Endodermal cell (in vitro differentiated cells): ENCODE measurements around the gene UBAP2. TPM values are rescaled to one million over a fixed set of nuclear protein-coding genes. Genes with fewer than 3 reads are reported as not detected.
"Not testable (repeated sequence)": the region's sequence is repeated elsewhere in the genome, so short reads cannot be mapped to it uniquely, and the experiment has no call there.

Experiments used
- DNase-seq: peaks from one replicate; pipeline ENCODE4 v3.0.0-alpha.2; 2017
- H3K27ac ChIP-seq: 2 replicates; pipeline ENCODE4 v1.5.1; 2013; ENCODE audit warnings: mild to moderate bottlenecking, low read depth, low read length, moderate library complexity
- H3K27me3 ChIP-seq: 2 replicates; pipeline ENCODE4 v1.6.1; 2013; ENCODE audit warnings: mild to moderate bottlenecking, low read length, moderate library complexity; ENCODE audit not compliant: insufficient read depth, control insufficient read depth, poor library complexity, severe bottlenecking
- H3K36me3 ChIP-seq: 2 replicates; pipeline ENCODE4 v1.7.0; 2013; ENCODE audit warnings: mild to moderate bottlenecking, low read length, moderate library complexity; ENCODE audit not compliant: control insufficient read depth, insufficient read depth
- H3K4me1 ChIP-seq: one replicate; pipeline ENCODE4 v1.7.0; 2013; ENCODE audit warnings: low read length; ENCODE audit not compliant: control insufficient read depth, insufficient read depth
- H3K4me3 ChIP-seq: 2 replicates; pipeline ENCODE4 v1.5.1; 2013; ENCODE audit warnings: mild to moderate bottlenecking, low read length, moderate library complexity
- H3K9ac ChIP-seq: 2 replicates; pipeline ENCODE4 v1.6.1; 2013; ENCODE audit warnings: mild to moderate bottlenecking, low read length, moderate library complexity; ENCODE audit not compliant: poor library complexity, severe bottlenecking; ENCODE audit errors: extremely low read depth
- H3K9me3 ChIP-seq: 2 replicates; pipeline ENCODE4 v1.6.1; 2013; ENCODE audit warnings: mild to moderate bottlenecking, low read length, moderate library complexity; ENCODE audit not compliant: control insufficient read depth
- H3K27ac Mint-ChIP-seq: 2 replicates; pipeline ENCODE4 v1.8.0; 2020; ENCODE audit warnings: mixed read lengths
- H3K27me3 Mint-ChIP-seq: 2 replicates; pipeline ENCODE4 v1.8.0; 2021; ENCODE audit warnings: mild to moderate bottlenecking, mixed read lengths; ENCODE audit not compliant: insufficient read depth
- H3K36me3 Mint-ChIP-seq: 2 replicates; pipeline ENCODE4 v1.8.0; 2020; ENCODE audit warnings: low read depth, mixed read lengths
- H3K4me1 Mint-ChIP-seq: 2 replicates; pipeline ENCODE4 v1.8.0; 2020; ENCODE audit warnings: mixed read lengths
- H3K4me3 Mint-ChIP-seq: 2 replicates; pipeline ENCODE4 v1.8.0; 2020; ENCODE audit warnings: mild to moderate bottlenecking, moderate library complexity, mixed read lengths
- H3K9me3 Mint-ChIP-seq: 2 replicates; pipeline ENCODE4 v1.8.0; 2020; ENCODE audit warnings: mild to moderate bottlenecking, mixed read lengths
- CTCF ChIP-seq: fragments of 200-600 bp; sonication (generic); conservative IDR thresholded peaks from 2 replicates; pipeline ENCODE4 v1.5.0; 2021; ENCODE audit warnings: antibody characterized with exemption, mild to moderate bottlenecking
- WGBS, 2 experiments: methylation state at CpG; one replicate each; pipeline versions ENCODE4 v1.1.5 to v1.1.7; 2013; ENCODE audit warnings: missing lambda C conversion rate in 2 of 2, mixed read lengths in 1 of 2; ENCODE audit not compliant: insufficient coverage in 1 of 2, insufficient read length in 1 of 2; 5-methylcytosine and 5-hydroxymethylcytosine counted together
- total RNA-seq, 2 donors: library from RNA; stranded (reverse); fragmentation: NEBNext Ultra II Directional in 1 of 2; extraction: Animal tissue kit (Norgen Biotek cat#: 25700) in 1 of 2; gene quantifications; 2 replicates in 1 of 2; 3 replicates in 1 of 2; pipeline ENCODE4 v1.2.1, GENCODE V29; 2021

UBAP2 gene
- total RNA-seq, 2 donors from 2014 or later, result 60.9 to 82.1 TPM

- Histone ChIP-seq H3K36me3 (peaks cover 82% of the 10 kb centered on the region), H3K4me3 (no peak overlapping the region), H3K4me1 (no peaks in the 10 kb centered on the region), H3K9me3 (no peaks in the 10 kb centered on the region), H3K27ac (no peak overlapping the region), H3K27me3 (no peaks in the 10 kb centered on the region), H3K9ac (no peak overlapping the region)
- TF ChIP-seq CTCF, result no peak
- 95% methylated on average over 3 of the region's 3 CpGs; no CpG with 5 or more reads in 1 of the 2 experiments for WGBS, 2 experiments
- Mint-ChIP-seq H3K4me3 (no peak overlapping the region), H3K27me3 (no peaks in the 10 kb centered on the region), H3K27ac (peak overlapping the region; percentile 35), H3K9me3 (no peaks in the 10 kb centered on the region), H3K36me3 (peaks cover 61% of the 10 kb centered on the region), H3K4me1 (no peaks in the 10 kb centered on the region)
- DNase-seq, result no peak
Observed at GRCh38 chr9:33976414-33976813, 72.3 kb downstream of the UBAP2 start.

GRCh38 chr9:33972698-33973097, 76.0 kb downstream of the UBAP2 start:
- Mint-ChIP-seq H3K4me3 (no peak overlapping the region), H3K36me3 (peaks cover 64% of the 10 kb centered on the region)
- WGBS, 2 experiments, result 95 to 100% methylated on average over 1 to 2 of the region's 2 CpGs

GRCh38 chr9:33964086-33964768, 84.5 kb downstream of the UBAP2 start:
- WGBS, 2 experiments, result 100% methylated on average over 1 of the region's 2 CpGs
- H3K27ac ChIP-seq, result no peak overlapping the region
- H3K4me3 Mint-ChIP-seq, result no peak overlapping the region

More at GRCh38 chr9:33972698-33973097, 76.0 kb downstream of the UBAP2 start:
- Histone ChIP-seq H3K27me3 (no peaks in the 10 kb centered on the region), H3K9ac (no peak overlapping the region), H3K9me3 (no peaks in the 10 kb centered on the region), H3K4me3 (no peak overlapping the region), H3K27ac (no peak overlapping the region), H3K36me3 (peaks cover 83% of the 10 kb centered on the region), H3K4me1 (no peaks in the 10 kb centered on the region)
- Mint-ChIP-seq H3K27ac (peak overlapping the region; percentile 52), H3K9me3 (no peaks in the 10 kb centered on the region), H3K4me1 (no peaks in the 10 kb centered on the region), H3K27me3 (no peaks in the 10 kb centered on the region)
- no peak for DNase-seq
- TF ChIP-seq CTCF, result no peak

GRCh38 chr9:33962468-33962867, 86.2 kb downstream of the UBAP2 start:
- H3K27me3 ChIP-seq, H3K27ac Mint-ChIP-seq, DNase-seq, H3K4me1 ChIP-seq, H3K4me3 ChIP-seq, H3K27ac ChIP-seq, H3K9ac ChIP-seq, H3K4me1 Mint-ChIP-seq, H3K27me3 Mint-ChIP-seq, H3K9me3 ChIP-seq, H3K4me3 Mint-ChIP-seq, H3K9me3 Mint-ChIP-seq: not testable (repeated sequence)
- 90 to 100% methylated on average over 1 to 7 of the region's 7 CpGs for WGBS, 2 experiments
- peaks cover 94% of the 10 kb centered on the region for H3K36me3 ChIP-seq
- H3K36me3 Mint-ChIP-seq, result peaks cover 61% of the 10 kb centered on the region

More at GRCh38 chr9:33964086-33964768, 84.5 kb downstream of the UBAP2 start:
- Histone ChIP-seq H3K4me3 (no peak overlapping the region), H3K9me3 (no peaks in the 10 kb centered on the region), H3K27me3 (no peaks in the 10 kb centered on the region), H3K4me1 (no peaks in the 10 kb centered on the region), H3K9ac (no peak overlapping the region), H3K36me3 (peaks cover 94% of the 10 kb centered on the region)
- TF ChIP-seq CTCF, result no peak
- H3K36me3 Mint-ChIP-seq, result peaks cover 67% of the 10 kb centered on the region
- H3K27me3 Mint-ChIP-seq, result no peaks in the 10 kb centered on the region
- no peaks in the 10 kb centered on the region for H3K9me3 Mint-ChIP-seq
- peaks cover 8% of the 10 kb centered on the region for H3K4me1 Mint-ChIP-seq
- no peak overlapping the region for H3K27ac Mint-ChIP-seq
- no peak for DNase-seq
